Measurements from ENCODE around the gene VKORC1L1. TPM values are rescaled to one million over a fixed set of nuclear protein-coding genes. Genes with fewer than 3 reads are reported as not detected.
"Not testable (repeated sequence)": the region's sequence is repeated elsewhere in the genome, so short reads cannot be mapped to it uniquely, and the experiment has no call there.

The VKORC1L1 gene
- total RNA-seq, 1 experiment from 2014 or later, result 30.9 TPM

DNA sequence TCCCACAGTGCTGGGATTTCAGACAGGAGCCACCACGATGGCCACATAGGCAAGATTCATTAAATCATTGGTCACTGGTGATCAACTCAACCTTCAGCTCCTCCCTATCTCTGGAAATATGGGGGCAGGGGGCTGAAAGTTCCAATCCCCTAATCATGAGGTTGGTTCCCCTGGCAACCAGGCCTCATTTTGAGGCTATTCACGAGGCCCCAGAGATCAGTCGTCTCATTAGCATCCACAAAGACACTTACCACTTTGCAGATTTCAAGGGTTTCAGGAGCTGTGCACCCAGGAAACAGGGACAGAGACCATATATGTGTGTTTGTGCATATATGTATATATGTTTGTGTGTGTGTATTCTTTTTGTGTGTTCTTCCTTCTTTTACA lies 116.8 kb downstream of the VKORC1L1 start (continued):
- TF ChIP-seq, protein P1, sequence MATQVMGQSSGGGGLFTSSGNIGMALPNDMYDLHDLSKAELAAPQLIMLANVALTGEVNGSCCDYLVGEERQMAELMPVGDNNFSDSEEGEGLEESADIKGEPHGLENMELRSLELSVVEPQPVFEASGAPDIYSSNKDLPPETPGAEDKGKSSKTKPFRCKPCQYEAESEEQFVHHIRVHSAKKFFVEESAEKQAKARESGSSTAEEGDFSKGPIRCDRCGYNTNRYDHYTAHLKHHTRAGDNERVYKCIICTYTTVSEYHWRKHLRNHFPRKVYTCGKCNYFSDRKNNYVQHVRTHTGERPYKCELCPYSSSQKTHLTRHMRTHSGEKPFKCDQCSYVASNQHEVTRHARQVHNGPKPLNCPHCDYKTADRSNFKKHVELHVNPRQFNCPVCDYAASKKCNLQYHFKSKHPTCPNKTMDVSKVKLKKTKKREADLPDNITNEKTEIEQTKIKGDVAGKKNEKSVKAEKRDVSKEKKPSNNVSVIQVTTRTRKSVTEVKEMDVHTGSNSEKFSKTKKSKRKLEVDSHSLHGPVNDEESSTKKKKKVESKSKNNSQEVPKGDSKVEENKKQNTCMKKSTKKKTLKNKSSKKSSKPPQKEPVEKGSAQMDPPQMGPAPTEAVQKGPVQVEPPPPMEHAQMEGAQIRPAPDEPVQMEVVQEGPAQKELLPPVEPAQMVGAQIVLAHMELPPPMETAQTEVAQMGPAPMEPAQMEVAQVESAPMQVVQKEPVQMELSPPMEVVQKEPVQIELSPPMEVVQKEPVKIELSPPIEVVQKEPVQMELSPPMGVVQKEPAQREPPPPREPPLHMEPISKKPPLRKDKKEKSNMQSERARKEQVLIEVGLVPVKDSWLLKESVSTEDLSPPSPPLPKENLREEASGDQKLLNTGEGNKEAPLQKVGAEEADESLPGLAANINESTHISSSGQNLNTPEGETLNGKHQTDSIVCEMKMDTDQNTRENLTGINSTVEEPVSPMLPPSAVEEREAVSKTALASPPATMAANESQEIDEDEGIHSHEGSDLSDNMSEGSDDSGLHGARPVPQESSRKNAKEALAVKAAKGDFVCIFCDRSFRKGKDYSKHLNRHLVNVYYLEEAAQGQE (IDR thresholded peaks at IDR 0.05; ENCODE audit: low read depth), result no peak
- TF ChIP-seq EZH2 (IDR thresholded peaks at IDR 0.05), result no peak
- TF ChIP-seq ZNF274 (IDR thresholded peaks at IDR 0.05; ENCODE audit: low read depth, low read length), result no peak
- no peak for TF ChIP-seq FOSL1 (IDR thresholded peaks at IDR 0.05; ENCODE audit: low read depth)

DNA sequence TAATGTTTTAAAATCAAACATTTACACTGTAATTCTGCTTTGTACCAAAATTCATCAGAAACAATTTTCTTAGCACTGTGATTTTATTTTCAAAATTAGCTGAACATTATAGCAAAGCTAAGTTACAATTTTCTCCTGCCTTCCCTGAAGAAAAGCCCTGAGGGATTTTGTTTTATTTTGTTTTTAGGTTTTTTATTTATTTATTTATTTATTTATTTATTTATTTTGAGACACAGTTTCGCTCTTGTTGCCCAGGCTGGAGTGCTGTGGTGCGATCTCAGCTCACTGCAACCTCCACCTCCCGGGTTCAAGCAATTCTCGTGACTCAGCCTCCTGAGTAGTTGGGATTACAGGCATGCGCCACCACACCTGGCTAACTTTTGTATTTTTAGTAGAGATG lies 119.0 kb downstream of the VKORC1L1 start:
- H3K4me1 ChIP-seq (ENCODE audit: control insufficient read depth in 1 of 2, insufficient read depth in 2 of 2, low read length in 2 of 2); RAD21 ChIA-PET (ENCODE audit: low non-redundant PET in 1 of 2, low total read pairs in 2 of 2, uncharacterized antibody in 2 of 2, unreplicated experiment in 2 of 2); H2AFZ ChIP-seq (ENCODE audit: low read depth, low read length, poor library complexity, severe bottlenecking); CTCF ChIA-PET; H3K27ac ChIP-seq (ENCODE audit: low read depth, low read length); H3K9me2 ChIP-seq (ENCODE audit: insufficient read depth); H3K27me3 ChIP-seq (ENCODE audit: insufficient read depth, low read length); H3K9me3 ChIP-seq (ENCODE audit: control insufficient read depth in 1 of 2, insufficient read depth in 1 of 2, low read depth in 1 of 2, low read length in 2 of 2); BruUV-seq (replicated peaks); intact Hi-C loops (cut with micrococcal nuclease); H3K4me2 ChIP-seq (ENCODE audit: low read length); H4K20me1 ChIP-seq (ENCODE audit: insufficient read depth); H3K4me3 ChIP-seq (replicated peaks in 1 of 2; ENCODE audit: low read depth in 1 of 2, low read length in 2 of 2); H3K79me2 ChIP-seq (ENCODE audit: insufficient read depth, low read length); H3K36me3 ChIP-seq (ENCODE audit: control insufficient read depth in 1 of 2, insufficient read depth in 2 of 2, low read length in 2 of 2); DNase-seq (ENCODE audit: low read depth, low spot score); POLR2A ChIA-PET; H3K9ac ChIP-seq (ENCODE audit: low read length); ATAC-seq: not testable (repeated sequence)

DNA sequence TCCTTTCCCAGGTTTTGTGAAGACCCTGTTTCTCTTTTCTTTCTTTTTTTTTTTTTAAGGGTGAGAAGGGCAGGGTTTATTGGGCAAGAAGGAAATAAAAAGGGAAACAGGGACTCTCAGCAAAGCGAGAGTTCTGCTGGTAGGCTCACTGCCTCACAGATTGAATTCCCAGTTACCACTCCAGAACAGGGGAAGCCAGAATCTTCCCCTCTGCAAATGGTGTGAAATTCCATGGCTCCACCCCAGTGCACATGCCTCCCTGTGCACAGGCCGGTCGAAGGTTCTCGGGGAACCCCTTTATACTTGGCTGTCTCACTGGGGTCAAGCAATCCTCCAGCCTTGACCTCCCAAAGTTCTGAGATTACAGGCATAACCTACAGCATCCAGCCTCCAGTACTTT lies 119.7 kb downstream of the VKORC1L1 start:
- no peak overlapping the region for H3K9ac ChIP-seq (ENCODE audit: low read length)

DNA sequence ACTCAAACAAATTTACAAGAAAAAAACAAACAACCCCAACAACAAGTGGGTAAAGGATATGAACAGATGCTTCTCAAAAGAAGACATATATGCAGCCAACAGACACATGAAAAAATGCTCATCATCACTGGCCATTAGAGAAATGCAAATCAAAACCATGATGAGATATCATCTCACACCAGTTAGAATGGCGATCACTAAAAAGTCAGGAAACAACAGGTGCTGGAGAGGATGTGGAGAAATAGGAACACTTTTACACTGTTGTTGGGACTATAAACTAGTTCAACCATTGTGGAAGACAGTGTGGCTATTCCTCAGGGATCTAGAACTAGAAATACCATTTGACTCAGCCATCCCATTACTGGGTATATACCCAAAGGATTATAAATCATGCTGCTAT lies 122.1 kb downstream of the VKORC1L1 start:
- H3K4me3 ChIP-seq (replicated peaks in 1 of 2; ENCODE audit: low read depth in 1 of 2, low read length in 2 of 2); H3K36me3 ChIP-seq (ENCODE audit: control insufficient read depth in 1 of 2, insufficient read depth in 2 of 2, low read length in 2 of 2); H3K9me2 ChIP-seq (ENCODE audit: insufficient read depth); DNase-seq (ENCODE audit: low read depth, low spot score); H3K27ac ChIP-seq (ENCODE audit: low read depth, low read length); POLR2A ChIA-PET; H3K9me3 ChIP-seq (ENCODE audit: control insufficient read depth in 1 of 2, insufficient read depth in 1 of 2, low read depth in 1 of 2, low read length in 2 of 2); H3K79me2 ChIP-seq (ENCODE audit: insufficient read depth, low read length); ATAC-seq; H3K4me1 ChIP-seq (ENCODE audit: control insufficient read depth in 1 of 2, insufficient read depth in 2 of 2, low read length in 2 of 2); H2AFZ ChIP-seq (ENCODE audit: low read depth, low read length, poor library complexity, severe bottlenecking); BruUV-seq (replicated peaks); H3K4me2 ChIP-seq (ENCODE audit: low read length); H3K27me3 ChIP-seq (ENCODE audit: insufficient read depth, low read length); intact Hi-C loops (cut with micrococcal nuclease); CTCF ChIA-PET; H4K20me1 ChIP-seq (ENCODE audit: insufficient read depth); H3K9ac ChIP-seq (ENCODE audit: low read length); RAD21 ChIA-PET (ENCODE audit: low non-redundant PET in 1 of 2, low total read pairs in 2 of 2, uncharacterized antibody in 2 of 2, unreplicated experiment in 2 of 2): not testable (repeated sequence)

More for the DNA sequence above, 119.7 kb downstream of the VKORC1L1 start:
- RAD21 ChIA-PET (ENCODE audit: low non-redundant PET in 1 of 2, low total read pairs in 2 of 2, uncharacterized antibody in 2 of 2, unreplicated experiment in 2 of 2), result no interaction called here
- TF ChIP-seq, protein P2, sequence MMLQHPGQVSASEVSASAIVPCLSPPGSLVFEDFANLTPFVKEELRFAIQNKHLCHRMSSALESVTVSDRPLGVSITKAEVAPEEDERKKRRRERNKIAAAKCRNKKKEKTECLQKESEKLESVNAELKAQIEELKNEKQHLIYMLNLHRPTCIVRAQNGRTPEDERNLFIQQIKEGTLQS (IDR thresholded peaks at IDR 0.05), result no peak
- TF ChIP-seq POLR2A (IDR thresholded peaks at IDR 0.05; ENCODE audit: borderline replicate concordance, extremely low read depth, insufficient read depth, insufficient read length), result no peak
- no peak for TF ChIP-seq ZNF274 (IDR thresholded peaks at IDR 0.05; ENCODE audit: low read depth, low read length)
- TF ChIP-seq CEBPB (IDR thresholded peaks at IDR 0.05; ENCODE audit: low read depth), result no peak
- ATAC-seq, result no peak
- CTCF ChIA-PET, result no interaction called here
- H3K36me3 ChIP-seq (ENCODE audit: control insufficient read depth in 1 of 2, insufficient read depth in 2 of 2, low read length in 2 of 2), result no peaks in the 10 kb centered on the region
- H3K4me1 ChIP-seq (ENCODE audit: control insufficient read depth in 1 of 2, insufficient read depth in 2 of 2, low read length in 2 of 2), result no peaks in the 10 kb centered on the region
- H3K79me2 ChIP-seq (ENCODE audit: insufficient read depth, low read length), result no peaks in the 10 kb centered on the region
- POLR2A ChIA-PET, result no interaction called here
- intact Hi-C loops (cut with micrococcal nuclease), result no loop called here
- no peak overlapping the region for H3K27ac ChIP-seq (ENCODE audit: low read depth, low read length)
- no peak overlapping the region for H3K4me2 ChIP-seq (ENCODE audit: low read length)
- DNase-seq (ENCODE audit: low read depth, low spot score), result no peak
- no peak overlapping the region for H2AFZ ChIP-seq (ENCODE audit: low read depth, low read length, poor library complexity, severe bottlenecking)
- H3K9me3 ChIP-seq (ENCODE audit: control insufficient read depth in 1 of 2, insufficient read depth in 1 of 2, low read depth in 1 of 2, low read length in 2 of 2), result no peaks in the 10 kb centered on the region
- H4K20me1 ChIP-seq (ENCODE audit: insufficient read depth), result no peaks in the 10 kb centered on the region
- no TSS peak for BruUV-seq (replicated peaks)
- H3K4me3 ChIP-seq (replicated peaks in 1 of 2; ENCODE audit: low read depth in 1 of 2, low read length in 2 of 2), result no peak overlapping the region
- no peaks in the 10 kb centered on the region for H3K9me2 ChIP-seq (ENCODE audit: insufficient read depth)
- H3K27me3 ChIP-seq (ENCODE audit: insufficient read depth, low read length), result no peaks in the 10 kb centered on the region

Data from HCT116 (cell line).